Esophagus squamous epithelium (tissue), 5 donors: ENCODE data around the gene S100A3. TPM values are rescaled to one million over a fixed set of nuclear protein-coding genes. Genes with fewer than 3 reads are reported as not detected.

ENCODE experiments used
- DNase-seq: peaks from one replicate; lab custom pipeline; 2025; lab: John Stamatoyannopoulos, UW
- H3K27ac ChIP-seq, 4 donors: fragments of 200-600 bp; sonication (generic); one replicate each; pipeline ENCODE4 v1.5.1; 2016 to 2019; ENCODE audit warnings: mild to moderate bottlenecking in 1 of 4
- H3K27me3 ChIP-seq, 4 donors: fragments of 200-600 bp; sonication (generic); 1 replicate in 3 of 4; 2 replicates in 1 of 4; pipeline versions ENCODE4 v1.5.1 to v1.6.0; 2017 to 2021; ENCODE audit warnings: antibody characterized with exemption in 1 of 4
- H3K36me3 ChIP-seq, 3 donors: fragments of 200-600 bp; sonication (generic); one replicate each; pipeline ENCODE4 v1.5.1; 2016 to 2019
- H3K4me1 ChIP-seq, 3 donors: fragments of 200-600 bp; sonication (generic); one replicate each; pipeline ENCODE4 v1.5.1; 2017 to 2019
- H3K4me3 ChIP-seq, 4 donors: fragments of 200-600 bp; sonication (generic); 1 replicate in 3 of 4; 2 replicates in 1 of 4; pipeline ENCODE4 v1.5.1; 2016 to 2019; ENCODE audit warnings: mild to moderate bottlenecking in 2 of 4, moderate library complexity in 1 of 4
- H3K9me3 ChIP-seq, 3 donors: fragments of 200-600 bp; sonication (generic); one replicate each; pipeline ENCODE4 v1.5.1; 2016 to 2019
- POLR2A ChIP-seq, 4 donors: fragments of 450-650 bp; IDR thresholded peaks; one replicate each; pipeline ENCODE4 v1.6.1; 2017; ENCODE audit warnings: antibody characterized with exemption in 4 of 4, mild to moderate bottlenecking in 4 of 4, moderate library complexity in 3 of 4
- WGBS, 2 donors: methylation state at CpG; one replicate each; pipeline ENCODE4 v1.1.5; 2018; 5-methylcytosine and 5-hydroxymethylcytosine counted together
- intact Hi-C: fragments of 100-400 bp; cut with DNase I; formaldehyde crosslinking; loops from one replicate; pipeline ENCODE4 v1.15.0; 2022
- total RNA-seq, 4 donors: library from RNA; depleted of rRNA; stranded (reverse); fragments of >200 nt; gene quantifications; one replicate each; pipeline ENCODE4 v1.1.0, GENCODE V29; 2016
- TF ChIP-seq, protein P1 (sequence below), 6 experiments: fragments of 450-650 bp in 4 of 6; fragments of 200-600 bp in 2 of 6; sonication (generic) in 2 of 6; IDR thresholded peaks; one replicate each; pipeline ENCODE4 v1.5.1; 2016 to 2019; ENCODE audit warnings: antibody characterized with exemption in 6 of 6, mild to moderate bottlenecking in 4 of 6, moderate library complexity in 4 of 6
- donor health status: DM: yes; HTN: yes; CAD: no.

S100A3 gene
- total RNA-seq, 4 donors from 2014 or later = 1.2 to 16.5 (median 9.2) TPM

DNA sequence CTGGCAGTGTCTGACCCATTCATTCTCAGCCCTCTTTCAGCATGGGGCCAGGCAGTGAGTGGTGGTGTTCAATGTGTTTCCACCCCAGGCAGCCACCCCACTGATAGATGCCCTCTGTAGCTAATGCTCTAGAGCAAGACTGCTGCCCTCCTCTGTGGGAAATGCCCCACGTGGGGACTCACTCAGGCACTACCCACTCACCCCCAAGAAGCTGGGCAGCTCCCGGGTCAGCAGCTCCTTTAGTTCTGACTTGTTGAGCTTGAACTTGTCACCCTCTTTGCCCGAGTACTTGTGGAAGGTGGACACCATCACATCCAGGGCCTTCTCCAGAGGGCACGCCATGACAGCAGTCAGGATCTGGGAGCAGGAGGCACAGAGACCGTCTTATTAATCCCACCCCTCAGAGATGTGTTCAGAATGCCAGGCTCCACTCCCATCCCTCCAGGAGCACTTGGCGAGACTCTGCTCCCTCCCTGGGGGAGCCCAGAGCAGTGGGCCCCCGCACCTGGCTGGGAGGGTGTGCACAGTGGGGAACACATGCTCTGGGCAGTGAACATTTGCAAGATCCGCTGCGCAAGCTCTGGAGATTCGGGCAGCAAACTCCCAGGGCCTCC lies 4.5 kb downstream of the S100A3 start:
- DNase-seq = no peak
- TF ChIP-seq, protein P1, sequence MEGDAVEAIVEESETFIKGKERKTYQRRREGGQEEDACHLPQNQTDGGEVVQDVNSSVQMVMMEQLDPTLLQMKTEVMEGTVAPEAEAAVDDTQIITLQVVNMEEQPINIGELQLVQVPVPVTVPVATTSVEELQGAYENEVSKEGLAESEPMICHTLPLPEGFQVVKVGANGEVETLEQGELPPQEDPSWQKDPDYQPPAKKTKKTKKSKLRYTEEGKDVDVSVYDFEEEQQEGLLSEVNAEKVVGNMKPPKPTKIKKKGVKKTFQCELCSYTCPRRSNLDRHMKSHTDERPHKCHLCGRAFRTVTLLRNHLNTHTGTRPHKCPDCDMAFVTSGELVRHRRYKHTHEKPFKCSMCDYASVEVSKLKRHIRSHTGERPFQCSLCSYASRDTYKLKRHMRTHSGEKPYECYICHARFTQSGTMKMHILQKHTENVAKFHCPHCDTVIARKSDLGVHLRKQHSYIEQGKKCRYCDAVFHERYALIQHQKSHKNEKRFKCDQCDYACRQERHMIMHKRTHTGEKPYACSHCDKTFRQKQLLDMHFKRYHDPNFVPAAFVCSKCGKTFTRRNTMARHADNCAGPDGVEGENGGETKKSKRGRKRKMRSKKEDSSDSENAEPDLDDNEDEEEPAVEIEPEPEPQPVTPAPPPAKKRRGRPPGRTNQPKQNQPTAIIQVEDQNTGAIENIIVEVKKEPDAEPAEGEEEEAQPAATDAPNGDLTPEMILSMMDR (IDR thresholded peaks at IDR 0.05) = no peak
- TF ChIP-seq POLR2A (IDR thresholded peaks at IDR 0.05) = no peak
- Histone ChIP-seq H3K9me3 (no peaks in the 10 kb centered on the region), H3K4me1 (peaks cover 90 to 100% (median 96%) of the 10 kb centered on the region in 3 donors), H3K36me3 (peaks cover 0 to 8% (median 0%) of the 10 kb centered on the region in 3 donors), H3K27ac (peak overlapping the region; percentile 88 to 94 (median 92)), H3K4me3 (peak overlapping the region; percentile 20 to 64 (median 48)), H3K27me3 (no peaks in the 10 kb centered on the region)
- intact Hi-C loops = no loop called here
- WGBS, 2 donors = 21 to 38% methylated on average over 2 to 7 of the region's 10 CpGs

GRCh38 chr1:153543736-153544135 lies 5.3 kb downstream of the S100A3 start:
- H3K27me3 ChIP-seq = no peaks in the 10 kb centered on the region
- intact Hi-C loops = no loop called here
- 76 to 79% methylated on average over 4 of the region's 4 CpGs for WGBS, 2 donors
- peak overlapping the region; percentile 2 to 94 (median 92) for H3K27ac ChIP-seq
- peaks cover 0 to 8% (median 0%) of the 10 kb centered on the region in 3 donors for H3K36me3 ChIP-seq
- no peak for TF ChIP-seq POLR2A (IDR thresholded peaks at IDR 0.05)
- TF ChIP-seq, protein P1 (IDR thresholded peaks at IDR 0.05) = no peak
- H3K9me3 ChIP-seq = no peaks in the 10 kb centered on the region
- H3K4me1 ChIP-seq = peaks cover 85 to 97% (median 91%) of the 10 kb centered on the region in 3 donors
- no peak for DNase-seq
- H3K4me3 ChIP-seq = peak overlapping the region in 2 of 4 donors; percentile 49 to 64

DNA sequence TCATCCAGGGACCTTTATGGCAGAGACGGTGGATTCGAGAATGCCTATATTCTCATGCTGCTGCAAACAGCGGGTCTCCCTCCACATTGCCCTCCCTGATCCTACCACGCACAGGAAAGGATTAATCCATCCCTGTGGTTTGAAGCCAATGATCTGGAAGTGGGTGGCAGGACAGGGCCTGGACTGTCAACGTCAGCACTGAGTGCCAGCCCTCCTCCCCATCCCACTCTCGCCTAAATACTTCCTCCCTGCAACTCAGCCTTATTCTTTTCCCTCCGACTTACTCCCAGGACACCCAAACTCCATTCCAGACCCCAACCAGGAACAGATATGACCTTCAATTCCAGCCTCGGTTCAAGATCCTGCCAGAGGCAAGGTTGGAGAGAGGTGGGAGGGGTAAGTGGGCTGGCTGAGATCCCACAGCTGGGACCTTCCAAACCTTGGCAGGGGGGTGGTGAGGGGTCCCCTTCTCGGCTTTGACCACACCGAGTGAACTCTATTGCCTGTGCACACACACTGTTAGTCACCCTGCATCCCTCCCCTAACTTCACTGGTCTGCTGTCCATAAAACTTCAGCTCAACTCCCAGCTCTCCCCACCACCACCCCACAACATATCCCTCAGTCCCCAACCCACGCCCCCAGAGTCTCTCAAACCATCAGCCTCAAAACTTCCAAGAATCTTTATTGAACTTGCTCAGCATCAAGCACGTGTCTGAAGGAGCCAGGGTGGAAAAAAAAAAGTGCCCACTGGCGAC lies 5.9 kb downstream of the S100A3 start:
- H3K4me1 ChIP-seq = peaks cover 82 to 97% (median 89%) of the 10 kb centered on the region in 3 donors
- H3K4me3 ChIP-seq = peak overlapping the region in 1 of 4 donors; percentile 64
- no peaks in the 10 kb centered on the region for H3K27me3 ChIP-seq
- H3K36me3 ChIP-seq = peaks cover 0 to 8% (median 0%) of the 10 kb centered on the region in 3 donors
- no peaks in the 10 kb centered on the region for H3K9me3 ChIP-seq
- DNase-seq = no peak
- H3K27ac ChIP-seq = peak overlapping the region; percentile 32 to 94 (median 92)
- 70 to 80% methylated on average over 11 to 12 of the region's 13 CpGs for WGBS, 2 donors
- intact Hi-C loops = no loop called here
- TF ChIP-seq, protein P1 (IDR thresholded peaks at IDR 0.05) = no peak
- no peak for TF ChIP-seq POLR2A (IDR thresholded peaks at IDR 0.05)

- DNase-seq = no peak
- Histone ChIP-seq H3K4me3 (no peak overlapping the region), H3K27ac (peak overlapping the region; percentile 32 to 94 (median 92)), H3K9me3 (no peaks in the 10 kb centered on the region), H3K4me1 (peaks cover 77 to 97% (median 89%) of the 10 kb centered on the region in 3 donors), H3K27me3 (no peaks in the 10 kb centered on the region), H3K36me3 (peaks cover 0 to 8% (median 0%) of the 10 kb centered on the region in 3 donors)
- WGBS, 2 donors = 50 to 79% methylated on average over 7 of the region's 13 CpGs
- TF ChIP-seq POLR2A (IDR thresholded peaks at IDR 0.05) = no peak
- TF ChIP-seq, protein P1 (IDR thresholded peaks at IDR 0.05) = no peak
- intact Hi-C loops = no loop called here
Observed at GRCh38 chr1:153541641-153542590, 7.1 kb downstream of the S100A3 start.
